ENCODE measurements around the gene LUZP4.
"Not testable (repeated sequence)": the region's sequence is repeated elsewhere in the genome, so short reads cannot be mapped to it uniquely, and the experiment has no call there.

Gene LUZP4

DNA sequence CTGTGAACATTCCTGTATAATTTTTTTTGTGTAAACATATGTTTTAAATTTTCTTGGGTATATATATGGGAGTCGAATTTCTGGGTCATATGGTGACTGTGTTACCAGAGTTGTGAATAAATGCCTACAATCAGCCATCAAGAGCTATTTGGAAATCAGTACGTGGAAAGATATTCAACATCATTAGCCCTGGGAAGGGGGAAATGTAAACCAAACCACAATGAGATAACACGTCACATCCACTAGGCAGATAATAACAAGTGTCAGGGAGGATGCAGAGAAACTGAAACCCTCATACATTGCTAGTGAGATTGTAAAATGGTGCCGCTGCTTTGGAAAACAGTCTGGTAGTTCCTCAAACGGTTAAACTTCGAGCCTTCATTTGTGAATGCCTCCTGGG lies 43.9 kb downstream of the LUZP4 start:
- no peak for DNase-seq (ENCODE audit: low read depth in 2 of 2, low spot score in 1 of 2)

DNA sequence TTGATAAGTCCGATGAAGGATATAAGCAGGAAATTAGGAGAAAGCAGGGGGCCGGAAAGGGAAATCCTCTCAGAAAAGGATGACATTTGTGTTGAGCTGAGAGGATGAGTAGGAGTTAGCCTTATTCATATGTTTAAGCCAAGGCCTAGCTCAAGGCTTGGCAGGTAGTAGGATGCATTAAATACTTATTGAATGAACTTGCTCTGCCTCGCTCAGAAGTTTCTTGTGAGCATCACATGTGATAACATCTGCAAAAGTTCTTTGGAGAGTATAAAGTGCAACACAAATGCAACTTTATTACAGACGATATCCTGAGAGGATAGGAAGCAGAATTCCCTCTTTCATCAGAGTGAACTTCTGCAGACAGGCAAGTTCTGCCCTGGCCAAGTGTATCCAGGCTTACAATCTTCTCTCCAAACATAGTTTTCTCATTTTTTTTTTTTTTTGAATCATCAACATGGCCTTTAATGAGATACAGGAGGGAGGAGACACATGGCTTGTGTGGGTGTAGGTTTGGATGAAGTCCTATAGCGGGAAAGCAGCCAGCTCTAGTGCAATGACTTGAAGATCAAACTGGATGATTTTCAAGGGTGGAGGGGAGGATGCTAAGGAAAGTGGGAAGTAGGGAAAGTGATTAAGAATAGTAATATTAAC lies 48.1 kb downstream of the LUZP4 start:
- DNase-seq (ENCODE audit: low read depth in 2 of 2, low spot score in 1 of 2), result no peak

DNA sequence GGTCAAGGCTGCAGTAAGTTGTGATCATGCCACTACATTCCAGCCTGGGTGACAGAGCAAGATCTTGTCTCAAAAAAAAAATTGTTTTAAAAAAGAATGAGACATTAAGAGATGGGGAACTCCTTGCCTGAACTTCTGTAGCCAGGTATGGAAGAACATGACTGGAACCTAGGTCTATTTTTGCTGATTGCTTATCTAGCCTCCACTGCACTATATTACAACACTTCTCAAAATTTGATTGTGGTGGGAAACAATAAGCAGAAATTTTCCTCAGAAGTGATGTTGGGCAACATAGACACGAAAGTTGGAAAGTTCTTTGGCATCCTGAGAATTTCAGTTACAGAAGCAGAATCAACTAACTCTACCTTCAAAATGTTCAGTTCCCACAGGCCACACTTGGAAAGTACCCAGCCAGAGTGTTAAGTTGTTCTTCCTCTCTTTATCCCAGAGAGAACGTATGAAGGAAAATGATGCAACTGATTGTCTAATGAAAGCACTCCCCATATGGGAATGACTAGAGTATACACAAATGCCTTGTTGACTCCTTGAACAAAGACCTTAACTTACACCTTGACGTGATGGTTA lies 50.0 kb downstream of the LUZP4 start:
- DNase-seq (ENCODE audit: low read depth in 2 of 2, low spot score in 1 of 2), result no peak

DNA sequence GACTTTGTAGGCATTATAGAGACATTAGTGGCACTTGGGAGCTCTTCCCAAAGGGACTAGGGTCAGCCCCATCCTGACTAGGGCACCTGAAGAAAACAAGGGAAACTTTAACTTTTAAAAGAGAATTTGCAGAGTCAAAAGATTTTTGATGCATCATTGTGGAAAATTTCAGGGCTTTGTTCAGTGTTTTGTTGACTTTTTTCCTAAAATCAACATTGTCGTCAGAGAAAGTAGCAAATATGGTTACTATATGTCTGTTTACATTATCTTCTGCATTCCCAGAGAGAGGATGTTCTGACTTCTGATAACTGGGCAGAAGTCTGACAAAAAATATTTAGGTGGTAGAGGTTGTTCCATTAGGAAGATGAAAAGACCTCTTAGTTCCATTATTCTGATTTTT lies 51.9 kb downstream of the LUZP4 start:
- DNase-seq (ENCODE audit: low read depth in 2 of 2, low spot score in 1 of 2), result no peak

DNA sequence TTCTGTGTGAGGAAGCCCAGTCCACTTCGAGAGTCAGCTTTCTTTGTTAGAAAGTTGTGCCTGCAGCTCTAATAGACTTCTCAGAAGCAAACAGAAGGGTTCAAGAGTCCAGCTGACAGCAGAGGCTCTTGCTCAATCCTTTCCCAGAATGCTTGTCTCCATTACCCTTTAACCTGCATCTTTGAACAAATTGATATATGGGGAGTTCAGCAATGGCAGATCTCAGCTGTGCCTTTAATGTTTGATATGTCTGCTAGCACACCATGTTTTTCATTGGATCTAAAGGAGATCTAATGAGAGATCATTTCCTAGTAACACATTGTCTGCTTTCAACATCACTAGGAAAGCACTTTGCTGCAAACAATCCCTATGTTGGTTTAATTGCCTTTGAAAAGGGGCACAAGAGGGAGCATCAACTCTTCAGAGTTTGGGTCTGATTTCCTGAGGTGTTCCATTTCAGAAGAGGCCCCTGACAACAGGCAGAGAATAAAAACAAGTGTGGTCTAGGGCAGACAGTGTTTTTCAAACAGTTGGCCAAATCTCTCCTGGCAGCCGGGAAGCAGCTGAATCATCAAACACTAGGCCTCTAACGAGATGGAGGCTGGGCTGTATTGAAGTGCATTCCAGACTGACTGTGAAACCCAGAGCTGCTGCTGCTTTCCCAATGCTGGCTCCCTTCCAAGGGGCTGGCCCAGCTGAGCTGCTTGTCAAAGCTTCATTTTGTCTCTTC lies 55.5 kb downstream of the LUZP4 start:
- no peak for DNase-seq (ENCODE audit: low read depth in 2 of 2, low spot score in 1 of 2)

DNA sequence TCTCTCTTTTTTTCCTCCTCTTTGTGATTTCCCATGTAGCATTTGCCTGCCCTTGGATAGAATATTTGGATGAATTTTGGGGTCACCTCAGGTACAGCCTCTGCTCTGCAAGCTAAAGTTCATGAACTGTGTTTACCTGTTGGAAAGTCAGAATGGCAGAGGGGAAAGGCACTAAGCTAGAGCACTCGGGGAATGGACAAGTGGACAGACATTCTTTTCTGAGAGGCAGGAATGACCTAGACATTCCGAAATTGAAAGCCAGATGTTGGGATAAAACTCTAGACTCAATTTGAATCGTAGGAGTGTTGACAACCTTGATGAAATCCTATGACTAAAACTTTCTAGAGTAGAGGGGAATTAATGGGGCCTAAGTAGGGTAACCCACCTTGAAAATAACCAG lies 56.1 kb downstream of the LUZP4 start:
- DNase-seq (ENCODE audit: low read depth in 2 of 2, low spot score in 1 of 2), result no peak

DNA sequence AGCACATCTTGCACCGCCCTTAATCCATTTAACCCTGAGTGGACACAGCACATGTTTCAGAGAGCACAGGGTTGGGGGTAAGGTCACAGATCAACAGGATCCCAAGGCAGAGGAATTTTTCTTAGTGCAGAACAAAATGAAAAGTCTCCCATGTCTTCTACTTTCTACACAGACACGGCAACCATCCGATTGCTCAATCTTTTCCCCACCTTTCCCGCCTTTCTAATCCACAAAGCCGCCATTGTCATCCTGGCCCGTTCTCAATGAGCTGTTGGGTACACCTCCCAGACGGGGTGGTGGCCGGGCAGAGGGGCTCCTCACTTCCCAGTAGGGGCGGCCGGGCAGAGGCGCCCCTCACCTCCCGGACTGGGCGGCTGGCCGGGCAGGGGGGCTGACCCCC lies 57.2 kb downstream of the LUZP4 start:
- not testable (repeated sequence) for DNase-seq (ENCODE audit: low read depth in 2 of 2, low spot score in 1 of 2)

DNA sequence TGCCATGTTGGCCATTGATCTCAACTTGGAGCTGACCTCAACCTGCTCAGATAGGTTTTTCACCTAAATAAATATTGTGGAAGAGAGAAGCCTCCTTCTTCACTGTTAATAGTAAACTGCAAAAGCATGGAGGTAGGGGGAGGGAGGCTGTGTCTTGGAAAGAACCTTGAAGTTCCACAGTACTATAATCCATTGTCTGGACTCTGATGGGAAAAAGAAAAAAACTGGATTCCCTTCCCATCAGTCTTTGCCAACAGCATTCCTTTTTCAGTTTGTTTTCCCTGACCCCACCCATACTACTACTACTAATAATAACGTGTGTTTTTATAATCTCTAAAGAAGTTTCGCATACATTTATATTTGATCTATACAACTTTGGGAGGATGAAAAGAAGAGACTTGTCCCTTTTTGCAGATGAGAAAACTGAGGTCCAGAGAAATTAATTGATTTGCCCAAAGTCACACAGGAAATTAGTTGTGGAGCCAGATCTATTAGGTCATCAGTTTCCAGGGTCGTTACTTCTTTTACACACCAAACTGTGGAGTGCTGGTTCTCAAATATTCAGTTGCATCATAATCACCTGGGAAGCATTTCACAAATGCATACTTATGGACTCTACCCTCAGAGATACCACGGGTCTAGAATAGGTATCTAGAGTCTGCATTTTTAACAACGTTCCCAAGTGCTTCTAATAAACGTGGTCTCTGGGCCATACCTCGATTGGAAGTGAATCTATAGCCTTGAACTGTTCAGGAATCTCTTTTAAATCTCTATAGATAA lies 59.1 kb downstream of the LUZP4 start:
- no peak for DNase-seq (ENCODE audit: low read depth in 2 of 2, low spot score in 1 of 2)

DNA sequence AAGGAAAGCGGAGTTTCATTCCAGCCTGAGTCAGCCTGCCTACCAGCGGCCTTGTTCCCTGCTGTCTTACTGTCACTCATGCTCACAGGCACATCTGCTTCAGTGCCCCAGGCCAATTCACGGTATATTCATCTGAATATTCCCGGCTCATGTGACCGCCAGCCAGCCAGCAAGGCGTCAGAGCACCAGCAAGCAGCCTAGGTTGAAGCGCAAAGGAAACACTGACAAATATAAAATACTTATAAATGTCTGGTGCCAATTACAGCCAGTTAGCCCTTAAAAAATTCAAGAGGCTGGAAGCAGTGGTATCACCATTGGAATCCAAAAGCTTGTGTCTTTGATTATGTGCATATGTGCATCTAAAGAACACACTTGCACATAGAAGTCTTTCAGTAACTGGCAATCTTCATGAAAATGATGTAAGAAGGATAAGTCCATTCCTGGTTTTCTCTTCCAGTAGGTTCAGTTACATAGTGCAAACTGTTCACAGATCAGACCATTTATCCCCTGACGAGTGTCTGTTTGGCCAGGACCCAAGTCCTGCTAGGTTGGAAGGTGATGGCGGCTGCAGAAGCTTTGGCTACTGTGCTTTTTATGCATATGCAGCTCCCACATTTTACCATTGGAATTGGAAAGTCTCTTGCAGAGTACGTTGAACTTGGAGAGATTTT lies 61.3 kb downstream of the LUZP4 start:
- no peak for DNase-seq (ENCODE audit: low read depth in 2 of 2, low spot score in 1 of 2)

DNA sequence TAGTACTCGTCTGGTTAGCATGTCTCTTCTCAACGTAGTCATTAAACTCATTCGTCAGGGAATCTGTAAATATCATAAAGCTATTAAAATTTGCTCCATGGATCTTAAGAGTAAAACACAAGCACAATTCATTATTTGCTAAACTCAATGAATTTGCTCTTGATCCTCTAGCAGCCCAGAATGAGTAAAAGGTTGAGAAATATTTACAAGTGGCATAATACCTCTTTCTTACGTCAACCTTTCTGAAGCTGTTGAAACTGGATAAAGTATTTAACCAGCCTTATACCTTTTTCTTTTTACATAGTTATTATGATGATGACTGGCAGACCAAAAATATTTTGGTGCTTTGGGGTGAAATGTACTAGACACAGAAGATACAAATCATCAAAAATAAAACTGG lies 66.9 kb downstream of the LUZP4 start:
- no peak for DNase-seq (ENCODE audit: low read depth in 2 of 2, low spot score in 1 of 2)
